Testis (tissue), 3 donors: ENCODE measurements around the gene SLC25A44. TPM values are rescaled to one million over a fixed set of nuclear protein-coding genes. Genes with fewer than 3 reads are reported as not detected.

Experiments used
- DNase-seq: peaks from one replicate; pipeline ENCODE4 v3.0.0-alpha.2; 2019
- H3K27ac ChIP-seq, 2 donors: fragments of 200-600 bp; sonication (generic); one replicate each; pipeline ENCODE4 v1.5.1; 2019
- H3K27me3 ChIP-seq: fragments of 200-600 bp; sonication (generic); one replicate; pipeline ENCODE4 v1.5.1; 2019
- H3K36me3 ChIP-seq: fragments of 200-600 bp; sonication (generic); one replicate; pipeline ENCODE4 v1.5.1; 2017; ENCODE audit warnings: low read depth; ENCODE audit errors: missing control alignments
- H3K4me1 ChIP-seq: fragments of 200-600 bp; sonication (generic); one replicate; pipeline ENCODE4 v1.5.1; 2019
- H3K4me3 ChIP-seq, 2 donors: fragments of 200-600 bp; sonication (generic); one replicate each; pipeline ENCODE4 v1.5.1; 2017 to 2019
- H3K9me3 ChIP-seq: fragments of 200-600 bp; sonication (generic); one replicate; pipeline ENCODE4 v1.5.1; 2017
- POLR2A ChIP-seq: fragments of 450-650 bp; IDR thresholded peaks from one replicate; pipeline ENCODE4 v1.6.1; 2017; ENCODE audit warnings: antibody characterized with exemption, mild to moderate bottlenecking, moderate library complexity
- WGBS, 2 donors: methylation state at CpG; one replicate each; pipeline ENCODE4 v1.1.5; 2018; 5-methylcytosine and 5-hydroxymethylcytosine counted together
- intact Hi-C: fragments of 100-400 bp; cut with DNase I; formaldehyde crosslinking; loops from one replicate; pipeline ENCODE4 v1.15.1; 2023; ENCODE audit warnings: low total_unique reads
- polyA plus RNA-seq: library from polyadenylated mRNA; stranded (reverse); fragments of 350-450 nt; fragmentation: Illumina TruSeq; extraction: RNeasy Lipid Tissue Mini Kit (QIAGEN cat#74804); gene quantifications from one replicate; pipeline ENCODE4 v1.2.3, GENCODE V29; 2014; ENCODE audit warnings: low read depth, low replicate concordance; ENCODE audit not compliant: insufficient read depth
- total RNA-seq, 2 donors: library from RNA; depleted of rRNA; stranded (reverse); fragments of >200 nt; gene quantifications; one replicate each; pipeline ENCODE4 v1.2.3, GENCODE V29; 2016
- TF ChIP-seq, protein P1 (sequence below), 3 experiments: fragments of 450-650 bp in 2 of 3; fragments of 200-600 bp in 1 of 3; sonication (generic) in 1 of 3; IDR thresholded peaks; one replicate each; pipeline ENCODE4 v1.5.1; 2016 to 2019; ENCODE audit warnings: antibody characterized with exemption in 3 of 3, mild to moderate bottlenecking in 2 of 3, moderate library complexity in 1 of 3

The SLC25A44 gene
- total and polyA plus RNA-seq, 3 donors from 2014 or later: 32.4 to 34.2 (median 32.8) TPM

- intact Hi-C loops: no loop called here
- no peak for DNase-seq
- Histone ChIP-seq H3K27me3 (no peaks in the 10 kb centered on the region), H3K36me3 (no peaks in the 10 kb centered on the region), H3K9me3 (no peaks in the 10 kb centered on the region), H3K4me1 (no peaks in the 10 kb centered on the region), H3K4me3 (no peak overlapping the region), H3K27ac (no peak overlapping the region)
- TF ChIP-seq, protein P1, sequence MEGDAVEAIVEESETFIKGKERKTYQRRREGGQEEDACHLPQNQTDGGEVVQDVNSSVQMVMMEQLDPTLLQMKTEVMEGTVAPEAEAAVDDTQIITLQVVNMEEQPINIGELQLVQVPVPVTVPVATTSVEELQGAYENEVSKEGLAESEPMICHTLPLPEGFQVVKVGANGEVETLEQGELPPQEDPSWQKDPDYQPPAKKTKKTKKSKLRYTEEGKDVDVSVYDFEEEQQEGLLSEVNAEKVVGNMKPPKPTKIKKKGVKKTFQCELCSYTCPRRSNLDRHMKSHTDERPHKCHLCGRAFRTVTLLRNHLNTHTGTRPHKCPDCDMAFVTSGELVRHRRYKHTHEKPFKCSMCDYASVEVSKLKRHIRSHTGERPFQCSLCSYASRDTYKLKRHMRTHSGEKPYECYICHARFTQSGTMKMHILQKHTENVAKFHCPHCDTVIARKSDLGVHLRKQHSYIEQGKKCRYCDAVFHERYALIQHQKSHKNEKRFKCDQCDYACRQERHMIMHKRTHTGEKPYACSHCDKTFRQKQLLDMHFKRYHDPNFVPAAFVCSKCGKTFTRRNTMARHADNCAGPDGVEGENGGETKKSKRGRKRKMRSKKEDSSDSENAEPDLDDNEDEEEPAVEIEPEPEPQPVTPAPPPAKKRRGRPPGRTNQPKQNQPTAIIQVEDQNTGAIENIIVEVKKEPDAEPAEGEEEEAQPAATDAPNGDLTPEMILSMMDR (IDR thresholded peaks at IDR 0.05): no peak
- TF ChIP-seq POLR2A: no peak
- WGBS, 2 donors: 81 to 83% methylated on average over 7 of the region's 7 CpGs
Observed at GRCh38 chr1:156228501-156228900, 34.6 kb downstream of the SLC25A44 start.

DNA sequence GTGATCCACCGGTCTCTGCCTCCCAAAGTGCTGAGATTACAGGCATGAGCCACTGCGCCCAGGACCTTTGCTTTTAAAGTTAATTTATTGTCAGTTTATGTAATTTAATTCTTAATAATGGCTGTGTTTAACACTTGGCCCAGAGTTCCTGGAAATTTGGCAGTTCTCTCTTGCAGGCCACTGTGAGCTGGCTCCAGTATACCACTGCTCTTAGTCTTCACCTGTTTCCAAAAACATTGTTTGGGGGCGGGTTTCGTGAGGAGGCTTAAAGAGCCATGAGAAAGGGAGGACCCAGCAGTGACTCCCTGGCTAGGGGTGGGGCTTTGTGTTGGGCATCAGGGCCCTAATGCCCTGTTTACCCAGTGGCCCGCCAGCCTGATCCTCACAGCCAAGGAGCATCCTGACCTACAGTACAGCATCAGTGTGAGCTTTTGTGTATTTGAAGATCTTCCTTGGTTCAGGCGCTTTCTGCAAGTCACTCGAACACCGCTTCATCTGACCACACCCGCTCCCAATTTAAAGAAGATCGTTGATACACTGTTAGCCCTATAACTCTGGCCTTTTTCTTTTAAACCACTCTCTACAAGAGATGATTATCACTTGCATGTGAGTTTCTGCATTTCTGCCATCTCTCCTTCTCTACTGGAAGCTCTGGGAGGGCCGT, 36.0 kb downstream of the SLC25A44 start:
- no peak for TF ChIP-seq POLR2A
- TF ChIP-seq, protein P1 (IDR thresholded peaks at IDR 0.05): no peak
- H3K9me3 ChIP-seq: no peaks in the 10 kb centered on the region
- intact Hi-C loops: no loop called here
- no peaks in the 10 kb centered on the region for H3K4me1 ChIP-seq
- no peak for DNase-seq
- H3K27me3 ChIP-seq: no peaks in the 10 kb centered on the region
- H3K27ac ChIP-seq: no peak overlapping the region
- no peaks in the 10 kb centered on the region for H3K36me3 ChIP-seq
- 88 to 89% methylated on average over 7 to 11 of the region's 11 CpGs for WGBS, 2 donors
- no peak overlapping the region for H3K4me3 ChIP-seq

- Histone ChIP-seq H3K36me3 (no peaks in the 10 kb centered on the region), H3K9me3 (no peaks in the 10 kb centered on the region), H3K27me3 (no peaks in the 10 kb centered on the region), H3K27ac (no peak overlapping the region), H3K4me3 (no peak overlapping the region), H3K4me1 (no peaks in the 10 kb centered on the region)
- intact Hi-C loops: no loop called here
- whole genome bisulfite sequencing, 2 donors: 90 to 94% methylated on average over 1 of the region's 1 CpG
- DNase-seq: no peak
- no peak for TF ChIP-seq POLR2A
- TF ChIP-seq, protein P1 (IDR thresholded peaks at IDR 0.05): no peak
Observed at GRCh38 chr1:156230473-156230837, 36.6 kb downstream of the SLC25A44 start.

GRCh38 chr1:156232201-156232894, 38.4 kb downstream of the SLC25A44 start:
- Histone ChIP-seq H3K27me3 (no peaks in the 10 kb centered on the region), H3K4me1 (no peaks in the 10 kb centered on the region), H3K27ac (no peak overlapping the region), H3K9me3 (no peaks in the 10 kb centered on the region), H3K4me3 (no peak overlapping the region), H3K36me3 (no peaks in the 10 kb centered on the region)
- 90 to 91% methylated on average over 12 of the region's 12 CpGs for WGBS, 2 donors
- TF ChIP-seq, protein P1 (IDR thresholded peaks at IDR 0.05): no peak
- no peak for TF ChIP-seq POLR2A
- no peak for DNase-seq
- intact Hi-C loops: no loop called here
